Ammon's horn (tissue), 1 donor: ENCODE results near the gene PCNT.
"Not testable (repeated sequence)": the region's sequence is repeated elsewhere in the genome, so short reads cannot be mapped to it uniquely, and the experiment has no call there.

Experiments used
- DNase-seq: peaks from one replicate; pipeline ENCODE4 v3.0.0-alpha.2; 2016; ENCODE audit warnings: low spot score

The PCNT gene

DNA sequence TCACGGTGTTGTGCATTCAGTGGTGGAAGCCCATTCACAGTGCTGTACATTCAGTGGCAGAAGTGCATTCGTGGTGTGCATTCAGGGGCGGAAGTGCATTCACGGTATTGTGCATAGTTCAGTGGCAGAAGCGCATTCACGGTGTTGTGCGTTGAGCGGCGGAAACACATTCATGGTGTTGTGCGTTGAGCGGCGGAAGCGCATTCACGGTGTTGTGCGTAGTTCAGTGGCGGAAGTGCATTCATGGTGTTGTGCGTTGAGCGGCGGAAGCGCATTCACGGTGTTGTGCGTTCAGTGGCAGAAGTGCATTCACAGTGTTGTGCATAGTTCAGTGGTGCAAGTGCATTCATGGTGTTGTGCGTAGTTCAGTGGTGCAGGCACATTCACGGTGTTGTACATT lies 60.6 kb downstream of the PCNT start:
- no peak for DNase-seq

DNA sequence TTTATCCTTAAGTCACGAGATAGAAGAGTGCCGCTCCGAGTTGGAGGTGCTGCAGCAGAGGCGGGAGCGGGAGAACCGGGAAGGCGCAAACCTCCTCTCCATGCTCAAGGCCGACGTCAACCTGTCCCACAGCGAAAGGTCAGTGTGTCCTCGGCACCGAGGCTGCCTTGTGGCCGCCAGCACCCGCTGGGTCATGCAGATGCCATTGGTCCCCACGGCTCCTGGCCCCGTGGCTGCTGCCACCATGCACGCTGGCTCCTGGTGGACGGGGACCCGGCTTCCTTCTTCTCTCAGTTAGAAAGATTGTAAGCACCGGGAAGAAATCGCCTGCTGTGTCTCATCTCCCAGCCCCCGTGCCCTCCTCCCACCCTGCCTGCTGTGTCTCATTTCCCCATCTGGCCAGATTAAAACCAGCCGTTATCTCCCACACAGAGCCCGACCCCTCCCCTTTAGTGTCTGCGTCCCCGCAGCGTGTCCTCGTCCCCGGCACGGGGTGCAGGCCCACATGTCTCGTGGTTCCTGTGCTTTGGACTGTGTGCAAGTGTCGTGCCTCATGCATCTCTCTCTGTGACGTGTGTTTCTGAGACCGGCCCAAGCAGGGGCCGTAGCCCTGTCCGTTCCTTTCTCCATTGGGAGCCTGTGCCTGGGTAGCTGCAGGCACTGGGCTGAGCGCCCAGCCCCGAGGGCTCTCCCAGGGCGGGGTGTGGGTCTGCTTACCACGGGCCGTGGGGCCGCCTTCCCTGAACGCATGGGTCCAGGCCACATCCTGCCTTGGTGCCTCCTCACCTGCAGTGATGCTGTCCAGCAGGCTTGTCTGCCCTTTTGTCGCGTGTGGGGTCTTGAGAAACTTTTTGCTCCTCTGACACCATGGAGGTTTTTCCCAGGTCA lies 62.1 kb downstream of the PCNT start:
- no peak for DNase-seq

DNA sequence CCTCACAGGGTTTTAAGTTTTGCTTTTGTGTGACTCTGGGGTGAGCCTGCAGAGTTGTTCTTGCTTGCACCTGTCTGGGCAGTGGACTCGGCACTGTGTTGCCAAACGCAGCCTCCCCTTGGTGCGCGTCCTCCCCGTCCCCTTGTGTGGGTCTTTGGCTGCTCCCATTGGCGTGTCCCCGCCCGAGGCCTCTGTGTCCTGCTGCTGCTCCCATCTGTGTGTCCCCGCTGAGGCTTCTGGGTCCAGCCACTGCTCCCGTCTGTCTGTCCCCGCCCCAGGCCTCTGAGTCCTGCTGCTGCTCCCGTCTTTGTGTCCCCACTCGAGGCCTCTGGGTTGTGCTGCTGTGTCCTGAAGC lies 62.8 kb downstream of the PCNT start:
- DNase-seq, result no peak

DNA sequence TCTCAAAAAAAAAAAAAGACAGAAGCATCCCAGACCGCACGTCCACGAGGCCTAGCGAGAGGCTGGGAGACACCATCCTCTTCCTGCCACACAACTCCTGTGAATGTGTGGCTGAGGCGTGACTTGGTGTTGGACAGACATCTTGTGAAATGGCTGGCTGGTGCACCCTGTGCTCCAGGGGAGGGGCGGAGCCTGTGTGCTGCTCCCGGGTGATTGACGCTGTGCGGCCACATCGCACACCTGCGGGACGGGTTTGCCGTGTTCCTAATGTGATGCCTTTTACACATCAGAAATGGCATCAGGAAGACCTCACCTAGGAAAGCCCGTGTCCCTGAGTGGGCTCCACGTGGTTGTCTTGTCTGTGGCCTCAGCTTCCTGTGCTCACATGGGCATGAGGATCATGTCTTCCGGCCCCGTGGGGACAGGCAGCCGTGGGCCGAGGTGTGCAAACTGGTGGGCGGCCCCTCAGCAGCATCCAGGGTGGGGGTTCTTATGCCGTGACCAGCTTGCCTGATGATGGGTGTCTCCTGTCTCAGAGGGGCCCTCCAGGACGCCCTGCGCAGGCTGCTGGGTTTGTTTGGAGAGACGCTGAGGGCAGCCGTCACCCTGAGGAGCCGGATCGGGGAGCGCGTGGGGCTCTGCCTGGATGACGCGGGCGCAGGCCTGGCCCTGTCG lies 64.4 kb downstream of the PCNT start:
- DNase-seq, result no peak

DNA sequence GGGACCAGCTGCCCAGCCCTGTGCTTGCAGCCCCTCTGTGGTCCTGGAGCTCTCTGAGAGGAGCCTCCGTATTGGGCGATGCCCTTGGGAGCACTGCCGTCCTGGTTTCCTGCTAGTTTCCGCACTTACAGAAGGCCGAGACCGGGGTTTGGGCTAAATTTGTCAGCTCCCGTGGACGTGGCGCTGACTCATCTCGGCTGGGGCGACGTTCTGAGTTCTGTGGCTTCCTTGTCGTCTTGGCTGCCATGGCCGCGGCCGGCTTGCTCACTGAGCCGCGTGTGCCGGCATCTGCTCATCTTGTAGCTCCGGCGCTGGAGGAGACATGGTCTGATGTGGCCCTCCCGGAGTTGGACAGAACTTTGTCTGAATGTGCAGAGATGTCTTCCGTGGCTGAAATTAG lies 64.9 kb downstream of the PCNT start:
- DNase-seq, result no peak

DNA sequence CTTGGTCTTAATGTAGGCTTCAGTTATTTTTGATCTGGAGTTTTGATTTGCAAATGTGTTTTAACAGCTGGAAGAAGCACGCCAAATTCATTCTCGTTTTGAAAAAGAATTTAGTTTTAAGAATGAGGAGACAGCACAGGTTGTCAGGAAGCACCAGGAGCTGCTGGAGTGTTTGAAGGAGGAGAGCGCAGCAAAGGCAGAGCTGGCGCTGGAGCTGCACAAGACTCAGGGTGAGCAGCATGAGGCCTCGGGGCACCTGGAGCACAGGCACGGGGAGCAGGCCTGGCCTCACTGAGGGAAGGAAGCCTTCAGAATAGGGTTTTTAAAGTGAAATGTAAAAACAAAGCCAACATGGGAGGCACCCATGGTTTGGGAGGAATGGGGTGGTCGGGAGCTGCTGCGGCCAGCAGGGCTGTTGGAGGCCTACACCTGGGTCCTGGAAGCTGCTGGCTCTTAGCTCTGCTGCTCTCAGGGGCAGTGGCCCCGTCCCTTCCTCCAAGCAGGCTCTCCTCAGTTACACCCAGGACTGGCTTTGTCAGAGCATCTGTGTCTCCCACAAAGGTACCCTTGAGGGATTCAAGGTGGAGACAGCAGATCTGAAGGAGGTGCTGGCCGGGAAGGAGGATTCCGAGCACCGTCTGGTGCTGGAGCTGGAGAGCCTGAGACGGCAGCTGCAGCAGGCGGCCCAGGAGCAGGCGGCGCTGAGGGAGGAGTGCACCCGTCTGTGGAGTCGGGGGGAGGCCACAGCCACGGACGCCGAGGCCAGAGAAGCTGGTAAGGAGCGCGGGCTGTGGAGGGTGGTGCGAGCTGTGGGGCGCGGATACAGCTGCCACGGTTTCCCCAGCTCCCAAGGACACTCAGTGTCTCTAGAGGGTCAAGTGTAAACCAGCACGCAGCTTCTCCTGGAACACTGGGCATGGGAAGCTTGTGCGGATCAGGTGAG lies 66.9 kb downstream of the PCNT start:
- no peak for DNase-seq

DNA sequence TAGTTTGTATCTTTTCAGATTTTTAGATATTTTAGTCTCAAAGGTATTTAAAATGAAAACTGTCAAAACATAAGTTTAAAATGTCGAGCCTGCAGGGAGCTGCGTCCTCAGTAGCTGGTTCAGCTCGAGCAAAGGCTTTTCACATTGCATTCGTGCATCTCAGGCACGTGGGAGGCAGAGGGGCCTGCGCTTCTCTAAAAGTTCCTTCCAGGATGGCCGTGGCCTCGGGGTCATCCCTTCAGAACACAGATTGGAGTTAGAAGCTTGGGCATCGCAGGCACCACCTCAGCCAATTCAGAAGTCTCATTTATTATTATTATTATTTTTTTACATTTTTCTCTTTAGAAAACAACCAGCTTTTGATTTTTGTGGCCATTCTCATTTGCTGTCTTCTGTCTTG lies 67.8 kb downstream of the PCNT start:
- DNase-seq, result no peak

DNA sequence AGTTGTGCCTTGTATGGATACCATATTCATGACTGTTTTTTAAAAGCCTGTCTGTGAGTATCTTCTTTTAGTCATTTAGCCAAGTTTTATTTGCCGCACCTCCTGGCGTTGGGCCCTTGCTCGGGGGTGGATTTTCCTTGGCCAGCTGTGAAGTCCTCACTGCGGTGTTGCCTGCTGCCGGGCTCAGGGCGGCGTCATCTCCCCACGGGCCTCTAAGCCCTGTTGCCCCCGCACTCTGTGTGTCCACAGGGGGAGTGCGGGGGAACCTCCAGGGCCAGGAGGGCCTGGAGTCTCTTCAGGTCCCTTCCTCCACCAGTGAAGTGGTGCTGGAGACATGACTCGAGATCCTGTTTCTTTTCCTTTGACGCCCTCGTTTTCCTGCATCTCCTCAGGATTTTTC lies 69.0 kb downstream of the PCNT start:
- no peak for DNase-seq

DNA sequence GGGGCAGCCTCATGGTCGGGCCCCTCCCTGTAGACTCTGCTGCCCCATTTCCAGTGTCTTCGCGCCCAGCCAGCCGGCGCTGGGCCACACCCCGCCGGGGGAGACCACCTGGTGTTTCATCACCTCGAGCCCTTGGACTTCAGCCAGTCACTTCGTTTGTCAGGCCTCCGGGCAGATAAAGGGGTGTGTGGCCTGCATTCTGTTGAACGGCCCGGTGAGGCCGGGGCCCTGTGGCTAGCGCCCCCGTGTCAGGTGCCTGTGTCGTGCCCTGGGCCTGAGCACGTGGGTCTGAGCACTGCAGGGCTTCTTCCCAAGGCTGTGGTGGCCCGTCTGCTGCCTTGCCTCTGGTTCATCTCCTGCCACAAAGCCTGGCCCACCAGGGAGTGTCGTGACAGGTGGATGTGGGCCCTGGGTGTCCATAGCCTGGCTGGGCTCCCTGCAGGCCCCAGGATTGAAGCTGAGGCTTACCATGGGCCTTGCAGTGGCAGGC lies 69.5 kb downstream of the PCNT start:
- no peak for DNase-seq

DNA sequence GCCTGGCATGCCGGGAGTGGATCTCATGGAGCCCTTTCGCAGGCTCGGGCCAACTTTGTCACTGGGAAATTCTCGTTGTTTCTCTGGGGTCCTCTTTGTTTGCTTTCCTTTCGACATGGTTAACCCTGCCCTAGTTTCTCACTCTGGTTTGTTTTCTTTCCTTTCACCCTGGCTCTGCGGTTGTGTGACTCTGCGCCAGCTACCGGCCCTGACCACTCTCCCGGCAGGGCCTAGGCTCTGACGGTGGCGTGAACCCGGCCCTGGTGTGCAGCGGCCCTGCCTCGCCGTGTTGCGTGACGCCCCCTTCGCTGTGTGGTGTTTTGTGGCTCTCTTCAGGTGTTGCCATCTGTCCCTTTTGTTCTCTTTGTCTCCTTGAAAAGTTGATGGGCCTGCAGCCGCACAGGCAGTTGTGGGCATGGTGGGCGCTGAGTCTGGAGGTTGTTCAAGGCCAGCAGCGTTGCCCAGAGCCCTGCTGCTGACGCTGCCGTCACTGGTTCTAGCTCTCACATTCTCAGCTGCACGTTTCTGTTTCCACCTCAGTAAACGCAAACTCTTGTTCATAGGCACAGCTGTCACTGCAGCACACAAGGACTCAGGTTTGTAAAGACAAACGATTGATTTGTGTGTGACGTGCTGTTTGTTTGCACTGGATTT lies 70.1 kb downstream of the PCNT start:
- no peak for DNase-seq

DNA sequence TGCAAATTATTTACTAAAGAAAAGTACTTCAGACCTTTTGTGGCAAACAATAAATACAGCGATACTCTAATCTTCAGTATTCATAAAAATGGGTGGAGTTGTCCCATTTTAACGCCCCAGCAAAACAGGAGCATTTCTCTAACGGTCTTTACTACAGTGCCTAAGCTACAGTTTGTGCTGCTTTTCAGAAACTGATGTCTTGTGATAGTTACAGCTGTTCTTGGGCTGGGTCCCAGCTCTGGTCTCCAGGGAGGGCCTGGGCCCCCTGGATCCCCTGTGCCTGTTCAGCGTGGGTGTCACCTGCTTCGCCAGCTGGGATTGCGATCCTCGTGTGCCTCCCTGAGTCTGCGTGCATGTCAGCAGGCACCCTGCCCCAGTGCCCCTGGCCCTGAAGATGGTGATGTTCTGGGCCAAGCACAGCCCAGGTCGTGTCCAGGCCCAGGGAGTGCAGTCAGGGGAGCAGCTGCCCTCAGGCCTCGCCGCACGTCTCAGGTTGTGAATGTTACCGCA lies 70.7 kb downstream of the PCNT start:
- DNase-seq, result no peak

DNA sequence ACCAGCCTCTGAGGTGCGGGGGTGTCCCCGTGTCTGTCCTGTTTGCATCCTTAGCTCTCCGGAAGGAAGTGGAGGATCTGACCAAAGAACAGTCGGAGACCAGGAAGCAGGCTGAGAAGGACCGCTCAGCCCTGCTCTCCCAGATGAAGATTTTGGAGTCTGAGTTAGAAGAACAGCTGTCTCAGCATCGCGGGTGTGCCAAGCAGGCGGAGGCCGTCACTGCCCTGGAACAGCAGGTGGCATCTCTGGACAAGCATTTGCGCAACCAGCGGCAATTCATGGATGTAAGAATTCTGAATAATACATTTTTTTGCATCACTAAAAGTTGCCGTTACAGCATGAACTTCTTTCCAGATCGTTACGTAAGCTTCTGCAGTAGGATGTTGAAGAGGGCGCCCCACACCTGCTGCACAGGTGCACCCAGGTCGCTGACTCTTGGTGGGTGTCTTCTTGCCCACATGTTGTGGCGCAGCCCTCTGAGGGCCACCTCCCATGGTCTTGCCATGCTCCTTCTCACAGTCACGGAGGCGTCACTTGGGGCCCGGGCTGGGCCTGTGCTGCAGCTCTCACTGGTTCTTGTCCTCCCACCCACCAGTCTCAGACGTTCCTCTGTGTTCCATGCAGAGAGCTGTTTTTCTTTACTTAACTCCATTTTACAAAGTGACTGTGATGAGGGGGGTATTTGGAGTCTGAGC lies 73.4 kb downstream of the PCNT start:
- DNase-seq, result no peak

DNA sequence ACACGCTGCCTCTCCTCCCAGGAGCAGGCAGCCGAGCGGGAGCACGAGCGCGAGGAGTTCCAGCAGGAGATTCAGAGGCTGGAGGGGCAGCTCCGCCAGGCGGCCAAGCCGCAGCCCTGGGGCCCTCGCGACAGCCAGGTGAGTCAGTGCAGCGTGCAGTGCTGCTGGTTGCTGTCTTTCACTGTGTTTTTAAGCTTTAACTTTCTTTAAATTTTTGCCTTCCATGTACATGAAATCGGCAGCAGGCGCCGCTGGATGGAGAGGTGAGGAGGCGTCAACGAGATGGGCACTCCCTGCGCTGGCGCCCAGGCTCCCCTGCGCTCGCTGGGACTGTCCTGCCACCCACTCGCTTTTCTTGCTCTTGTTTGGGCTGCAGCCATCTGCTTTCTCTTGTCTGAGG lies 74.0 kb downstream of the PCNT start:
- DNase-seq, result no peak

DNA sequence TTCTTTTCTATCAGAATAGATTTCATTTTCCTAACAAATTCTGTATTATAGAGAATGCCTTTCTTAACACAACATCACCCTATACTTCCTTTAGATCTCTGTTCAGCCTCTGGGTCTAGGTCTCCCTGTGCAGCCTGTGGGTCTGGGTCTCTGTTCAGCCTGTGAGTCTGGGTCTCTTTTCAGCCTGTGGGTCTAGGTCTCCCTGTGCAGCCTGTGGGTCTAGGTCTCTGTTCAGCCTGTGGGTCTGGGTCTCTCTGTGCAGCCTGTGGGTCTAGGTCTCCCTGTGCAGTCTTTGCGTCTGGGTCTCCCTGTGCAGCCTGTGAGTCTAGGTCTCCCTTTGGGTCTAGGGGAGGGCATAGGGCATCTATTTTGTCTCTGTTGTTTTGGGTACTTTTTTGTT lies 75.2 kb downstream of the PCNT start:
- no peak for DNase-seq

DNA sequence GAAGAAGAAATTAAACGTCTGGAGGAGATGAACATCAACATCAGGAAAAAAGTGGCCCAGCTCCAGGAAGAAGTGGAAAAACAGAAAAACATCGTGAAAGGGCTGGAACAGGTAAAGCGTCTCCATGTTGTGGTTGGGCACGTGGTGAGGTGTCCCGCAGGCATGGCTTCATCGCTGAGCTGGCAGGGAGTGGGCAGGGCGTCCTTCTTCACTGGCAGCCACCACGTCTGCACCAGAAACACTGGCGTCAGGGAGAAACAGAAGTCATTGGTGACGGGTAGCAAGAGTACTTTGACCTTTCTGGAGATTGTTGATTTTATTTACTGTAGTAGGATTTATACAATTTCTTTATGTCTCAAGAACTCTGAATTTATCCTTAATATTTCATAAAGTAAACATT lies 75.7 kb downstream of the PCNT start:
- DNase-seq, result no peak

DNA sequence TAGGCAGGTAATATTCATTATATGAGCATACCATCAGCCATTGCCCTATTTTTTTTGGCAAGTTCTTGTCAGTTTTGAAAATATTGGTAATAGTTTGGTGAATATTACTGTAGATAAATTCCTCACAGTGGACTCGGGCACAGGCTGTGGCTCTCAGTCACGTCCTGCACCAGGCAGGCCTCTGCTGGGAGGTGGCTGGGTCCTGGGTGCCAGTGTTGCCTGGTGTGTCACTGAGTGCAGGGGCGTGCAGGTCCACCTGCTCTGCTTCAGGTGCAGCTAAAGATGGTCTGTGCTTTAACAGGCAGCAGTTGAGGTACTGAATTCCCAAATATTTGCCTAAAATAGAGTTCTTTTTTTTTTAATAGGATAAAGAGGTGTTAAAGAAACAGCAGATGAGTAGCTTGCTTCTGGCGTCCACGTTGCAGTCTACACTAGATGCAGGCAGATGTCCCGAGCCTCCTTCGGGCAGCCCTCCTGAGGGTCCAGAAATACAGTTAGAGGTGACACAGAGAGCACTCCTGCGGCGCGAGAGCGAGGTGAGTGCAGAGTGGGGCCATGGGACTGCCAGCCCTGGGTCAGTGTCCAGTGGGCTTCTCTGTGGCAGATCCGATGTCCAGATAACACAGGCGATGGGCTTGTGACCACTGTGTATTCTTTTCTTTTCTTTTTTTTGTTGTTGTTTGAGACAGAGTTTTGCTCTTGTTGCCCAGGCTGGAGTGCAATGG lies 77.4 kb downstream of the PCNT start:
- DNase-seq, result no peak

DNA sequence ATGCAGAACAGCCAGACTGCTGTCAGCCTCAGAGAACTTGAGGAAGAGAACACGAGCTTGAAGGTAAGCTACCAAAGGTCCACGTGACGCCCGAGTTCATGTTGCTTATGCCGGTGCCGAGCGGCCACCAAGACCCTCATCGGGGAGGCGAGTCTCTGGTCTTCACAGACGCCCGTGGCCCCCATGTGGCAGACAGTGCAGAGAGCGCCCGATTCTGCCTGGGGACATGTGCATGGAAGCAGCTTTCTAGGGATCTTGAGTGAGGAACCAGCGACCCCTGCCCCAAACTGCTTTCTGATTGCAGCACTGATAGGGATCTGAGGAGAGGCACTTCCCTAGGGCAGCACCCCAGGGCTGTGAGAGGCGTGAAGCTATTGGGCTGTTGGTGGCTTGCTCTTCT lies 78.5 kb downstream of the PCNT start:
- DNase-seq, result no peak

DNA sequence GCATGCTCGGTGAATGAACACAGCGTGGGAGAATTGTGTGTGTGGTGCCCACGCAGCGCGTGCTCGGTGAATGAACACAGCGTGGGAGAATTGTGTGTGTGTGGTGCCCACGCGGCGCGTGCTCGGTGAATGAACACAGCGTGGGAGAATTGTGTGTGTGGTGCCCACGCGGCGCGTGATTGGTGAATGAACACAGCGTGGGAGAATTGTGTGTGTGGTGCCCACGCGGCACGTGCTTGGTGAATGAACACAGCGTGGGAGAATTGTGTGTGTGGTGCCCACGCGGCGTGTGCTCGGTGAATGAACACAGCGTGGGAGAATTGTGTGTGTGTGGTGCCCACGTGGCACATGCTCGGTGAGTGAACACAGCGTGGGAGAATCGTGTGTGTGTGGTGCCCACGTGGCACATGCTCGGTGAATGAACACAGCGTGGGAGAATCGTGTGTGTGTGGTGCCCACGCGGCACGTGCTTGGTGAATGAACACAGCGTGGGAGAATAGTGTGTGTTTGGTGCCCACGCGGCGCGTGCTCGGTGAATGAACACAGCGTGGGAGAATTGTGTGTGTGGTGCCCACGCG lies 79.4 kb downstream of the PCNT start:
- DNase-seq, result not testable (repeated sequence)

DNA sequence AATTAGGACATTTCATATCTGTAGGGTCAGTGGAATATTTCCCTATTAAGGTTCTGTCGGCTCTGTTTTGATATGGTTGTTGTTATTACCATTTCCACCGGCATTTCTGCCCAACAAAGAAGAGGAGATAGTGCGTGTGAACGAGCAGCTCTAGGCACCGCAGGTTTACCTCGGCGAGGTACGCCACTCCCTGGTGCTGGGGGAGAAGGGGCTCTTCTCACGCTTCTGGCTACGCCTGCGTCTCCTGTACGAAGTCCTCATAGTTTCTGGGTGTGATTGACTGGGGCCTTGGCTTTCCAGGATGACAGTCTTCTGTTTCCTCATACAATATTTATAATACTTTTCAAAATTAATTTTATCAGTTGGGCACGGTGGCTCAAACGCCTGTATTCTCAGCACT lies 80.3 kb downstream of the PCNT start:
- DNase-seq, result no peak

DNA sequence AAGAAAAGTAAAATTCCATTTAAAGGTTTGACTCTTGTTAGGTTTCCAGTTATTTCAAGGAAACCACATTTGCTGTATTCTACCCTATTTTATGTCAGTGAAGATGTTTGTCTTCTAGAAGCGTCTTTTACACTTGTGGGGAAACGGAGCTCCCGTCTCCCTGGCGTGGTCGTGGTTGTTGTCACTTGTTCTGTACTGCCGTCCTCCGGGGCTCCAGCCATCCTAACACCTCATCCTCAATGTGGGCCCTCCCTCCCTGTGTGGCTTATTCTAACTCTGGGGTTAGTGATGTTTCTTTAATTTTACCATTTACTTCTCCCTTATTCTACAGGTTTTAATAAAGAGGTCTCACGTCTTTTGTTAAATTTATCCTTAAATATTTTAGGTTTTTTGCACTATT lies 82.0 kb downstream of the PCNT start:
- no peak for DNase-seq
